ENCODE results near the gene LZTS2. TPM values are rescaled to one million over a fixed set of nuclear protein-coding genes. Genes with fewer than 3 reads are reported as not detected.

LZTS2 gene
- 11.3 and 23.9 TPM in 2 replicates for total RNA-seq (2014; rRNA removed; shearing (Covaris generic); ENCODE audit: low replicate concordance)

DNA sequence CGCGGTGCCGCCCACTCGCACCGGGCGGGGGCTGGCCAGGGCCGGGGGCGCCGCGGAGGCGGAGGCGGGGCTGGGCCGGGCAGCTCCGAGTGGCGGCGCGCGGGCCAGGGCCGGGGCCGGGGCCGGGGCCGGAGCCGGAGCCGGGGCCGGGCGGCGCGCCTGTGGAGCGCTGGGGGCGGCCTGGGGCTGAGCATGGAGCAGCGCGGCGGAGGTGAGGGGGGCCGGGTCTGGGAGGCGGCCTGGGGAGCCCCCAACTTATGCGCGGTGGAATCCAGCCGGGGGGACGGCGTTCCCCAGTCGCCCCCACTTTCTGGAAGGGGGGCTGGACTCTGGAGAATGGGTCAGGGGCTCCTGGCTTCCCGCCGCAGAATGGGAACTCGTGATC is at the start of gene LZTS2:
Gene LZTS2 (plus strand): TSS at position 67 of the 385 bp plus-strand sequence. CDS start 2,731 bp downstream, outside the sequence.
- Histone ChIP-seq H3K79me2 (ENCODE audit: low read length) (peaks cover 12% of the 10 kb centered on the region), H3K4me3 (ENCODE audit: low read length) (peak within 1 kb of the TSS; percentile 94), H2AFZ (ENCODE audit: low read length) (peak within 1 kb of the TSS; percentile 12; the same call in 1 of the 2 replicates), H3K27ac (ENCODE audit: low read length) (peak within 1 kb of the TSS; percentile 82), H3K4me1 (ENCODE audit: low read length) (peaks cover 21% of the 10 kb centered on the region), H3K4me2 (ENCODE audit: low read depth, low read length, poor library complexity, severe bottlenecking) (peak within 1 kb of the TSS; percentile 89), H4K20me1 (ENCODE audit: insufficient read depth, low read depth, low read length) (no peaks in the 10 kb centered on the region), H3K27me3 (ENCODE audit: low read length) (no peaks in the 10 kb centered on the region), H3K9ac (ENCODE audit: low read length) (peak within 1 kb of the TSS; percentile 93), H3K36me3 (ENCODE audit: insufficient read depth, low read length) (0 out of 2 replicates have a peak, but pooled peaks cover 3% of the 10 kb centered on the region), H3K9me3 (ENCODE audit: low read length) (no peaks in the 10 kb centered on the region), H3K9me2 (replicated peaks; ENCODE audit: insufficient read depth, low read length) (no peaks in the 10 kb centered on the region)
- DNase-seq = no peak

GRCh38 chr10:100960251-100960650 is 39.4 kb upstream of the LZTS2 start:
- H3K79me2 ChIP-seq (ENCODE audit: low read length) = no peaks in the 10 kb centered on the region
- peak overlapping the region; percentile 40 for H3K27ac ChIP-seq (ENCODE audit: low read length)
- no peaks in the 10 kb centered on the region for H3K27me3 ChIP-seq (ENCODE audit: low read length)
- no peak overlapping the region for H3K9ac ChIP-seq (ENCODE audit: low read length)
- H3K9me3 ChIP-seq (ENCODE audit: low read length) = no peaks in the 10 kb centered on the region
- H2AFZ ChIP-seq (ENCODE audit: low read length) = no peak overlapping the region
- peak overlapping the region; percentile 36 for H3K4me2 ChIP-seq (ENCODE audit: low read depth, low read length, poor library complexity, severe bottlenecking)
- peaks cover 13% of the 10 kb centered on the region for H3K4me1 ChIP-seq (ENCODE audit: low read length)
- peaks cover 31% of the 10 kb centered on the region; the same call in 1 of the 2 replicates for H3K36me3 ChIP-seq (ENCODE audit: insufficient read depth, low read length)
- H3K9me2 ChIP-seq (replicated peaks; ENCODE audit: insufficient read depth, low read length) = no peaks in the 10 kb centered on the region
- DNase-seq = no peak
- H4K20me1 ChIP-seq (ENCODE audit: insufficient read depth, low read depth, low read length) = no peaks in the 10 kb centered on the region
- no peak overlapping the region for H3K4me3 ChIP-seq (ENCODE audit: low read length)

DNA sequence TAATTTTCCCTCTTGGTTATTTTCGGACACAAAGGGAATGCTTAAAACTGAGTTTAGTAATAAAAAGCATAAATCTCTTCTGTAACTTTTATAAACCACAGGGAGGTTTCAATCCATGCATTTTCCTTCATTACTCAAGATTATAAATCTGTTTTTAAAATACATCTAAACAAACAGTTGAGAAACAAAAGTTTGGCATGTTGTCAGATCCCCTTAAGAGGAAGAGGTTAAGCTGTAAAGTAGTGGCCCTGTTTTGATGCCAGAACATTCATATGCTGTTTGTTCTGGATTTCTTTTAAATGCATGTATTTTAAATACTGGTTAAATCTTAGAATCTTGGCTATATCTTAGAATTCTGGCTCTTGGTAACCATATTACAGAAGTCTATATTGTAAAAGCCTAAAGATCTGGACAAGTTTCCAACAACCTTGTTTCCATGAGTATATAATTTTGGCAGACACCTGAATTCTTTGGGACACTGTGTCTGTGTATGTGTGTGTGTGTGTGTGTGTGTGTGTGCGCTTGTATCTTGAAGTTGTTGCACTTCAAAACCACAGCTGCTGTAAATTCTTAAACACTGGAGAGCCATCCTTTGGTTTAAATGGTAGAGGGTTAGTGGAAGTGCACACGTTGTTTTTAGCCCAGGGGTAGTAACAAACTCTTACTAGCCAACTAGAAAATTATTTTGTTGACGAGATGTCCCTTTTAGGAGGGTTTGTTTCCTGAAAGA is 37.1 kb upstream of the LZTS2 start:
- H3K9me2 ChIP-seq (replicated peaks; ENCODE audit: insufficient read depth, low read length) = no peaks in the 10 kb centered on the region
- H3K4me3 ChIP-seq (ENCODE audit: low read length) = no peak overlapping the region
- no peaks in the 10 kb centered on the region for H3K9me3 ChIP-seq (ENCODE audit: low read length)
- no peaks in the 10 kb centered on the region for H3K27me3 ChIP-seq (ENCODE audit: low read length)
- no peak overlapping the region for H3K27ac ChIP-seq (ENCODE audit: low read length)
- no peak overlapping the region for H2AFZ ChIP-seq (ENCODE audit: low read length)
- H3K9ac ChIP-seq (ENCODE audit: low read length) = no peak overlapping the region
- DNase-seq = no peak
- H3K79me2 ChIP-seq (ENCODE audit: low read length) = no peaks in the 10 kb centered on the region
- peaks cover 13% of the 10 kb centered on the region for H3K4me1 ChIP-seq (ENCODE audit: low read length)
- no peaks in the 10 kb centered on the region for H4K20me1 ChIP-seq (ENCODE audit: insufficient read depth, low read depth, low read length)
- H3K36me3 ChIP-seq (ENCODE audit: insufficient read depth, low read length) = peaks cover 29% of the 10 kb centered on the region; the same call in 1 of the 2 replicates
- no peak overlapping the region for H3K4me2 ChIP-seq (ENCODE audit: low read depth, low read length, poor library complexity, severe bottlenecking)

DNA sequence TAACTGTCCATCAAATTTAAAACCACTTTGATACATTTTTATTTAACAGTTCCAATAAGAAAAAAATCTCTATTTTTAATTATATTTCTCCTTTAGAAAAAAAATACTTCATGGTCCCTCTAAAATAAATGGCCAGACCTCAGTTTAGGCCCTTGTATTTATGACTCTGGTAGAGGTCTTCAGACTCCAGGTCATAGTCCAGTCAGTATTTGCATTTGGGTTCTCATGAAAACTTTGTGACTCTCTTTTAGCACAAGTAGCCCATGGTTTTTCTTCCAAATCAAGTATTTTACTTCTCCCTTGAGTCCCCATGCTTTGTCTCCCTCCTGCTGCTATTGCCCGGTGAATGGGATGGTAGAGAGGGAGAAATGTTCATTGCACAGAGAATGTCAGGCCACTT is 35.8 kb upstream of the LZTS2 start:
- H3K4me2 ChIP-seq (ENCODE audit: low read depth, low read length, poor library complexity, severe bottlenecking) = no peak overlapping the region
- DNase-seq = no peak

DNA sequence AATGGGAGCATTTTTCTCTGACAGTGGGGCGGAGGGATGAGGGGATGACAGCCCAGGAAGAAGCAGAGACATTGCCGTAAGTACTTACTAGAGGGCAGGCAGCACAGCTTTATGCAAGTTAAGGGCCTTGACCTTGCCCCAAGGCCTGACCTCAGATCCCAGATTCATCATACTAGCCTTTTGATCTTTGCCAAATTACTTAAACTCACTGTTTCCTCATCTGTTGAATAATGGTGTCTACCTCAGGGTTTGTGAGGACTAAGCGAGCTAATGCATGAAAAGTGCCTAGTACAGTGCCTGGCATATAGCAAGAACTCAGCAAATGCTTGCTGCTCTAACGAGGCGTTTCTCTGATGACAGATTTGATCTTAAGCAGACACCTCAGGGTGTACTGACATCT is 33.8 kb upstream of the LZTS2 start:
- peaks cover 14% of the 10 kb centered on the region; the same call in 1 of the 2 replicates for H3K36me3 ChIP-seq (ENCODE audit: insufficient read depth, low read length)
- H3K79me2 ChIP-seq (ENCODE audit: low read length) = no peaks in the 10 kb centered on the region
- no peak overlapping the region for H3K27ac ChIP-seq (ENCODE audit: low read length)
- H3K9me3 ChIP-seq (ENCODE audit: low read length) = no peaks in the 10 kb centered on the region
- no peak for DNase-seq
- H3K9me2 ChIP-seq (replicated peaks; ENCODE audit: insufficient read depth, low read length) = no peaks in the 10 kb centered on the region
- no peak overlapping the region for H2AFZ ChIP-seq (ENCODE audit: low read length)
- H3K4me2 ChIP-seq (ENCODE audit: low read depth, low read length, poor library complexity, severe bottlenecking) = no peak overlapping the region
- H3K4me3 ChIP-seq (ENCODE audit: low read length) = no peak overlapping the region
- H4K20me1 ChIP-seq (ENCODE audit: insufficient read depth, low read depth, low read length) = no peaks in the 10 kb centered on the region
- H3K9ac ChIP-seq (ENCODE audit: low read length) = no peak overlapping the region
- H3K27me3 ChIP-seq (ENCODE audit: low read length) = no peaks in the 10 kb centered on the region
- H3K4me1 ChIP-seq (ENCODE audit: low read length) = peaks cover 11% of the 10 kb centered on the region

More for the DNA sequence above, 35.8 kb upstream of the LZTS2 start:
- Histone ChIP-seq H3K9me3 (ENCODE audit: low read length) (no peaks in the 10 kb centered on the region), H3K36me3 (ENCODE audit: insufficient read depth, low read length) (peaks cover 27% of the 10 kb centered on the region; the same call in 1 of the 2 replicates), H3K9ac (ENCODE audit: low read length) (no peak overlapping the region), H2AFZ (ENCODE audit: low read length) (no peak overlapping the region), H3K27ac (ENCODE audit: low read length) (no peak overlapping the region), H3K4me3 (ENCODE audit: low read length) (no peak overlapping the region), H3K9me2 (replicated peaks; ENCODE audit: insufficient read depth, low read length) (no peaks in the 10 kb centered on the region), H3K4me1 (ENCODE audit: low read length) (peaks cover 17% of the 10 kb centered on the region), H3K79me2 (ENCODE audit: low read length) (no peaks in the 10 kb centered on the region), H4K20me1 (ENCODE audit: insufficient read depth, low read depth, low read length) (no peaks in the 10 kb centered on the region), H3K27me3 (ENCODE audit: low read length) (no peaks in the 10 kb centered on the region)

DNA sequence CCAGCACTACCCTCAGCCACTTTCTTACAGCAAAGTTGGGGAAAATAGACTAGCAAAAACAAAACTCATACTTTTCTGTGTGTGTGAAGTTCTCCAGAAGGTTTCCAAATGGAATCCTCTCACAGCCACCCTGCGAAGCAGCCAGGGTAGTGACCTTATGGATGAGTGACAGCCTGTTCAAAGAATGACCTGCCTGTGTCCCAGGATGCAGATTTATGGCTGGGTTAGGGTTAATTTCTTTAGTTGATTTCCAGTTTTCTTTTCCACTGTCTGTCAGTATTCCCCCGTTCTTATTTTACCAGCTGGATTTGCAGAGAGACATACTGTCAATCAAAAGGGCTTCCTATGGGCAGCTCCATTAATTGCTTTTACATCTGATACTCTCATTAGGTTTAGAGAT is 32.7 kb upstream of the LZTS2 start:
- no peak for DNase-seq
- no peaks in the 10 kb centered on the region for H3K27me3 ChIP-seq (ENCODE audit: low read length)

GRCh38 chr10:100967332-100967731 is 32.3 kb upstream of the LZTS2 start:
- no peak overlapping the region for H3K4me2 ChIP-seq (ENCODE audit: low read depth, low read length, poor library complexity, severe bottlenecking)
- no peaks in the 10 kb centered on the region for H3K27me3 ChIP-seq (ENCODE audit: low read length)
- H3K4me3 ChIP-seq (ENCODE audit: low read length) = no peak overlapping the region
- no peak overlapping the region for H2AFZ ChIP-seq (ENCODE audit: low read length)
- H3K4me1 ChIP-seq (ENCODE audit: low read length) = peaks cover 11% of the 10 kb centered on the region
- H4K20me1 ChIP-seq (ENCODE audit: insufficient read depth, low read depth, low read length) = no peaks in the 10 kb centered on the region
- H3K79me2 ChIP-seq (ENCODE audit: low read length) = no peaks in the 10 kb centered on the region
- H3K27ac ChIP-seq (ENCODE audit: low read length) = no peak overlapping the region
- no peak overlapping the region for H3K9ac ChIP-seq (ENCODE audit: low read length)
- no peak for DNase-seq
- peaks cover 8% of the 10 kb centered on the region; the same call in 1 of the 2 replicates for H3K36me3 ChIP-seq (ENCODE audit: insufficient read depth, low read length)
- H3K9me3 ChIP-seq (ENCODE audit: low read length) = no peaks in the 10 kb centered on the region
- no peaks in the 10 kb centered on the region for H3K9me2 ChIP-seq (replicated peaks; ENCODE audit: insufficient read depth, low read length)

More for the DNA sequence above, 32.7 kb upstream of the LZTS2 start:
- Histone ChIP-seq H2AFZ (ENCODE audit: low read length) (no peak overlapping the region), H3K9ac (ENCODE audit: low read length) (no peak overlapping the region), H3K27ac (ENCODE audit: low read length) (no peak overlapping the region), H4K20me1 (ENCODE audit: insufficient read depth, low read depth, low read length) (no peaks in the 10 kb centered on the region), H3K9me2 (replicated peaks; ENCODE audit: insufficient read depth, low read length) (no peaks in the 10 kb centered on the region), H3K9me3 (ENCODE audit: low read length) (no peaks in the 10 kb centered on the region), H3K79me2 (ENCODE audit: low read length) (no peaks in the 10 kb centered on the region), H3K36me3 (ENCODE audit: insufficient read depth, low read length) (peaks cover 13% of the 10 kb centered on the region; the same call in 1 of the 2 replicates), H3K4me1 (ENCODE audit: low read length) (peaks cover 11% of the 10 kb centered on the region), H3K4me3 (ENCODE audit: low read length) (no peak overlapping the region), H3K4me2 (ENCODE audit: low read depth, low read length, poor library complexity, severe bottlenecking) (no peak overlapping the region)

- no peaks in the 10 kb centered on the region; the same call in 1 of the 2 replicates for H3K36me3 ChIP-seq (ENCODE audit: insufficient read depth, low read length)
- H3K4me3 ChIP-seq (ENCODE audit: low read length) = no peak overlapping the region
- H3K9ac ChIP-seq (ENCODE audit: low read length) = no peak overlapping the region
- peaks cover 11% of the 10 kb centered on the region for H3K4me1 ChIP-seq (ENCODE audit: low read length)
- no peak overlapping the region for H3K4me2 ChIP-seq (ENCODE audit: low read depth, low read length, poor library complexity, severe bottlenecking)
- H4K20me1 ChIP-seq (ENCODE audit: insufficient read depth, low read depth, low read length) = no peaks in the 10 kb centered on the region
- no peaks in the 10 kb centered on the region for H3K9me3 ChIP-seq (ENCODE audit: low read length)
- no peaks in the 10 kb centered on the region for H3K27me3 ChIP-seq (ENCODE audit: low read length)
- no peak overlapping the region for H3K27ac ChIP-seq (ENCODE audit: low read length)
- no peak for DNase-seq
- H3K9me2 ChIP-seq (replicated peaks; ENCODE audit: insufficient read depth, low read length) = no peaks in the 10 kb centered on the region
- H2AFZ ChIP-seq (ENCODE audit: low read length) = no peak overlapping the region
- no peaks in the 10 kb centered on the region for H3K79me2 ChIP-seq (ENCODE audit: low read length)
These were observed 31.4 kb upstream of the LZTS2 start for GRCh38 chr10:100968062-100968736.
